HFFc6 (cell line): ENCODE results near the gene LRRN4CL. TPM values are rescaled to one million over a fixed set of nuclear protein-coding genes. Genes with fewer than 3 reads are reported as not detected.

ENCODE experiments used
- DNase-seq: peaks from one replicate; pipeline ENCODE4 v3.0.0-alpha.2; 2018
- H3K27ac Mint-ChIP-seq: 2 replicates; pipeline ENCODE4 v1.8.0; 2020; ENCODE audit warnings: mild to moderate bottlenecking, mixed read lengths
- H3K27me3 Mint-ChIP-seq: 2 replicates; pipeline ENCODE4 v1.8.0; 2021; ENCODE audit warnings: mild to moderate bottlenecking, moderate library complexity, mixed read lengths; ENCODE audit not compliant: insufficient read depth
- H3K36me3 Mint-ChIP-seq: 2 replicates; pipeline ENCODE4 v1.8.0; 2021; ENCODE audit warnings: low read depth, mixed read lengths
- H3K4me1 Mint-ChIP-seq: 2 replicates; pipeline ENCODE4 v1.8.0; 2020; ENCODE audit warnings: low read depth, mixed read lengths
- H3K4me3 Mint-ChIP-seq: 2 replicates; pipeline ENCODE4 v1.8.0; 2020; ENCODE audit warnings: mild to moderate bottlenecking, moderate library complexity, mixed read lengths
- H3K9me3 Mint-ChIP-seq: 2 replicates; pipeline ENCODE4 v1.8.0; 2020; ENCODE audit warnings: mild to moderate bottlenecking, mixed read lengths
- CTCF ChIP-seq: fragments of 200-600 bp; sonication (generic); IDR thresholded peaks from 2 replicates; pipeline ENCODE4 v1.5.0; 2021; ENCODE audit warnings: antibody characterized with exemption, mild to moderate bottlenecking
- total RNA-seq, 6 experiments: library from RNA; stranded (reverse); fragmentation: NEBNext Ultra II Directional; extraction: Animal tissue kit (Norgen Biotek cat#: 25700); gene quantifications; 2 replicates in 1 of 6; 3 replicates in 5 of 6; pipeline ENCODE4 v1.2.3, GENCODE V29; 2021

LRRN4CL gene
- total RNA-seq, 6 experiments from 2014 or later = 1.2 to 4.0 (median 1.4) TPM

- Mint-ChIP-seq H3K4me1 (peaks cover 23% of the 10 kb centered on the region), H3K27me3 (peaks cover 2% of the 10 kb centered on the region; the same call in 1 of the 2 replicates), H3K27ac (no peak overlapping the region), H3K4me3 (no peak overlapping the region), H3K36me3 (peaks cover 9% of the 10 kb centered on the region), H3K9me3 (no peaks in the 10 kb centered on the region)
- TF ChIP-seq CTCF = no peak
- no peak for DNase-seq
Observed at GRCh38 chr11:62647609-62648005, 41.7 kb downstream of the LRRN4CL start.

DNA sequence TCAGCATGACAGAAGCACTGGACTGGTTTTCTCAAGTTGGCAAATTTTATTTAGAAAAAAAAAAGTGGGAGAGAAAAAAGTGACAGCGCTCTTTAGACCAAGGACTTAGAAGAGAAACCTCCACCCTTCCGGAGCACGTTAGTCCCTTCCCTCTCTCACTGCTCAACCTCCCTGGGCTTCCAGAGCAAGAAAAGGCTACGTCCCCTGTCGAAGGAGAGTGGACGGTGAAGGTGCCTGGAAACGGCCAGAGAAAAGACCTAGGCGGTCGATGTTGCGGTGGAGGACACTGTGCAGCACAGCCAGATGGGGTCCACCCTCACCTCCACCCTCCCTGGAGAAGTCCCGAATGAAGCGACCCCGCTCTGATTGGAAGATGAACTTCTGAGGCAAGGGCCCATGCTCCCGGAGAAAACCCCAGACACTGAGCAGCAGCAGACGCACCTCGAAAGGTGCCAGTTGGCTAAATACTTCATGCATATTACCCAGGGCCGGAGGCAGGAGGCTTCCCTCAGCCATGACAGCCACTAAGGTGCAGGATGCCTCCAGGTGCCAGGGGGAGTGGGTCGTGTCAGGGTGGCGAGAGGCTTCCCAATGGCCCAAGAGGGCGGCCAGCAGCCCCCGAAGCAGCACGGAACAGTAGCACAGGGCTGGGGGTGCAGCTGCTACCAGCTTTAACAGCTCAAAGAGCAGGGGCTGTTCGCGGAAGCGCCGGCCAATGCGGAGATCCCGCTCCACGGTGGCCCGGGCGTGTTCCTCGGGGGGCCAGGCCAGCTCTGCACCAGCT, 42.3 kb downstream of the LRRN4CL start:
- peaks cover 2% of the 10 kb centered on the region; the same call in 1 of the 2 replicates for H3K27me3 Mint-ChIP-seq
- H3K36me3 Mint-ChIP-seq = peaks cover 9% of the 10 kb centered on the region
- no peaks in the 10 kb centered on the region for H3K9me3 Mint-ChIP-seq
- H3K27ac Mint-ChIP-seq = peak overlapping the region; percentile 92
- no peak for TF ChIP-seq CTCF
- H3K4me1 Mint-ChIP-seq = peaks cover 17% of the 10 kb centered on the region
- DNase-seq = no peak
- peak overlapping the region; percentile 98 for H3K4me3 Mint-ChIP-seq

DNA sequence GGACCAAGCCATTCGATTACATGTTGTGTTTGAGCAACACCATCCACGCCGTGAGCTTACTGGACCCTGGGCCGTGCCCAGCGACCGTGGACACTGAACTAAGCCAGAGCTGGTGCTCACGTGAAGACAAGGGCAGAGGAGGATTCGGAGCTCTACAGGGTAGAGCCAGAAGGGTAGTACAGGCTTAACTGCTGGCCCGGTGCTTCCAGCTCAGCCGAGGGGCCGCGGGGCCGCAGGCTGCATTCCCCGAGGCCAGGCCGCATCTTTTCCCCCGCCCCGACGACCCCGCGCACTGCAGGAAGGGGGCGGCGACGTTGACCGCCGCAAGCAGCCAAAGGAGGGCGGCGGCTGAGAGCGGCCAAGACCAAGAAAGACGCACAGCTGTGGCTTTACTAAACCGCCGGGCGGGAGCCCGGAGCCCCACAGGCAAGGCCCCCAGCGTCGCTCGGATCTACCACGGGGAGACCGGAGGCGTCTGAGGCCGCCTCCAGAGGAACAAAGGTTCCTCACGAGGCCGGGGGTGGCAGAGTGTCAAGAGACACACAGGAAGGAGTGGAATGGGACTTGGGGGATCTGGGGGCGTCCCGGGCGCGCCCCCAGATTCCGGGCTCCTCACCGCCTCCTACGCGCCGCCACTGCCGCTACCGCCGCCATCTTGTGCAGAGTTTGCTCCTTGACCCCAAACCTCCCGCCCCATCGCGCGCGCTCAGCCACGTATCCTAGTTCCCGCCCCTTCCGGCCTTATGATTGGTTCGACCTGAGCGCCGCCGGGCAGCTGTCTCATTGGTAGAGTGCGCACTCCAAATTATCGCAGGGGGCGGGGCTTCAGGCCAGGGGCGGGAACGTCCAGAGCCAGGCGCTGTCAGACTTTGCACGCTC, 43.1 kb downstream of the LRRN4CL start, which contains the start of gene GANAB:
Gene GANAB (minus strand): TSS at position 668 of the 879 bp plus-strand sequence. CDS start 14 bp downstream, at position 654.
- Mint-ChIP-seq H3K27me3 (peaks cover 2% of the 10 kb centered on the region; the same call in 1 of the 2 replicates), H3K27ac (peak within 1 kb of the TSS; percentile 92), H3K9me3 (no peaks in the 10 kb centered on the region), H3K36me3 (peaks cover 9% of the 10 kb centered on the region), H3K4me3 (peak within 1 kb of the TSS; percentile 98), H3K4me1 (peaks cover 13% of the 10 kb centered on the region)
- TF ChIP-seq CTCF = peak; percentile 20; the same call in 1 of the 2 replicates
- peak; percentile 98 for DNase-seq

- TF ChIP-seq CTCF = no peak
- H3K36me3 Mint-ChIP-seq = peaks cover 9% of the 10 kb centered on the region
- DNase-seq = no peak
- peaks cover 13% of the 10 kb centered on the region for H3K4me1 Mint-ChIP-seq
- no peaks in the 10 kb centered on the region for H3K9me3 Mint-ChIP-seq
- peak overlapping the region; percentile 92 for H3K27ac Mint-ChIP-seq
- peaks cover 2% of the 10 kb centered on the region; the same call in 1 of the 2 replicates for H3K27me3 Mint-ChIP-seq
- peak overlapping the region; percentile 98 for H3K4me3 Mint-ChIP-seq
Observed at GRCh38 chr11:62645671-62645945, 43.7 kb downstream of the LRRN4CL start.

GRCh38 chr11:62644220-62644619, 45.1 kb downstream of the LRRN4CL start:
- H3K4me3 Mint-ChIP-seq = no peak overlapping the region; the same call in 1 of the 2 replicates
- peaks cover 16% of the 10 kb centered on the region for H3K36me3 Mint-ChIP-seq
- H3K27me3 Mint-ChIP-seq = peaks cover 2% of the 10 kb centered on the region; the same call in 1 of the 2 replicates
- no peak for TF ChIP-seq CTCF
- peaks cover 13% of the 10 kb centered on the region for H3K4me1 Mint-ChIP-seq
- H3K9me3 Mint-ChIP-seq = no peaks in the 10 kb centered on the region
- no peak for DNase-seq
- H3K27ac Mint-ChIP-seq = no peak overlapping the region

Other genes with a start within 250 kb of the LRRN4CL start
- 100 to 1,000 TPM; 426 to 589 (median 452) TPM for gene AHNAK, start 142.7 kb downstream of the LRRN4CL start, total RNA-seq
- 1,000 to 10,000 TPM; 1,302 to 1,474 (median 1,327) TPM for gene EEF1G, start 115.6 kb downstream of the LRRN4CL start, total RNA-seq
- 10 to 100 TPM; 14.6 to 18.0 (median 16.9) TPM for gene TUT1, start 98.0 kb downstream of the LRRN4CL start, total RNA-seq
- gene MTA2, start 87.7 kb downstream of the LRRN4CL start, total RNA-seq = 100 to 1,000 TPM in 2 of 6 experiments, 10 to 100 TPM in 4; 89.6 to 106 (median 95.8) TPM
- 10 to 100 TPM; 32.5 to 39.6 (median 36.4) TPM for gene EML3, start 76.8 kb downstream of the LRRN4CL start, total RNA-seq
- 1 to 10 TPM; 2.3 to 4.8 (median 3.2) TPM for gene ROM1, start 76.3 kb downstream of the LRRN4CL start, total RNA-seq
- gene B3GAT3, start 67.5 kb downstream of the LRRN4CL start, total RNA-seq = 10 to 100 TPM; 57.9 to 93.2 (median 63.0) TPM
- gene GANAB, start 42.9 kb downstream of the LRRN4CL start, total RNA-seq = 100 to 1,000 TPM; 331 to 450 (median 416) TPM
- gene INTS5, start 36.2 kb downstream of the LRRN4CL start, total RNA-seq = 10 to 100 TPM; 19.1 to 26.6 (median 23.3) TPM
- gene C11orf98, start 24.3 kb downstream of the LRRN4CL start, total RNA-seq = 10 to 100 TPM; 56.1 to 74.6 (median 64.8) TPM
- gene CSKMT, start 24.2 kb downstream of the LRRN4CL start, total RNA-seq = 10 to 100 TPM; 12.3 to 23.6 (median 17.2) TPM
- gene UQCC3, start 17.9 kb downstream of the LRRN4CL start, total RNA-seq = 10 to 100 TPM in 5 of 6 experiments, 1 to 10 TPM in 1; 9.8 to 14.2 (median 11.3) TPM
- gene LBHD1, start 17.3 kb downstream of the LRRN4CL start, total RNA-seq = 1 to 10 TPM; 2.8 to 4.5 (median 3.7) TPM
- 100 to 1,000 TPM in 3 of 6 experiments, 10 to 100 TPM in 3; 85.2 to 114 (median 96.5) TPM for gene UBXN1, start 10.5 kb downstream of the LRRN4CL start, total RNA-seq
- gene BSCL2, start 17.9 kb upstream of the LRRN4CL start, total RNA-seq = 10 to 100 TPM; 50.7 to 67.4 (median 56.8) TPM
- not detected for gene GNG3, start 18.1 kb upstream of the LRRN4CL start, total RNA-seq
- gene HNRNPUL2, start 37.9 kb upstream of the LRRN4CL start, total RNA-seq = 10 to 100 TPM; 34.5 to 44.6 (median 41.6) TPM
- gene TTC9C, start 39.0 kb upstream of the LRRN4CL start, total RNA-seq = 10 to 100 TPM; 46.2 to 52.7 (median 50.0) TPM
- 10 to 100 TPM in 1 of 6 experiments, 1 to 10 TPM in 5; 7.9 to 10.8 (median 8.9) TPM for gene ZBTB3, start 64.6 kb upstream of the LRRN4CL start, total RNA-seq
- 10 to 100 TPM; 77.6 to 83.8 (median 81.4) TPM for gene POLR2G, start 72.0 kb upstream of the LRRN4CL start, total RNA-seq
- gene TAF6L, start 81.9 kb upstream of the LRRN4CL start, total RNA-seq = 10 to 100 TPM in 5 of 6 experiments, 1 to 10 TPM in 1; 9.9 to 12.7 (median 10.6) TPM
- 10 to 100 TPM; 47.2 to 66.3 (median 52.7) TPM for gene TMEM179B, start 97.9 kb upstream of the LRRN4CL start, total RNA-seq
- gene TMEM223, start 102.5 kb upstream of the LRRN4CL start, total RNA-seq = 10 to 100 TPM; 12.8 to 15.0 (median 13.6) TPM
- 10 to 100 TPM; 51.5 to 57.7 (median 55.0) TPM for gene NXF1, start 115.9 kb upstream of the LRRN4CL start, total RNA-seq
- gene STX5, start 142.5 kb upstream of the LRRN4CL start, total RNA-seq = 10 to 100 TPM; 41.4 to 54.6 (median 47.8) TPM
- not detected for gene TEX54, start 143.3 kb upstream of the LRRN4CL start, total RNA-seq
- 10 to 100 TPM; 37.4 to 49.2 (median 41.0) TPM for gene WDR74, start 150.1 kb upstream of the LRRN4CL start, total RNA-seq
- 100 to 1,000 TPM; 140 to 206 (median 180) TPM for gene SLC3A2, start 191.4 kb upstream of the LRRN4CL start, total RNA-seq
- not detected for gene CHRM1, start 231.8 kb upstream of the LRRN4CL start, total RNA-seq